Islet of Langerhans (tissue), 1 donor: ENCODE data around the gene LAMC3.
"Not testable (repeated sequence)": the region's sequence is repeated elsewhere in the genome, so short reads cannot be mapped to it uniquely, and the experiment has no call there.

Source experiments
- FAIRE-seq: peaks from one replicate; lab custom pipeline; 2011; peaks lifted over from hg19 to GRCh38; lab: Jason Lieb, UNC

LAMC3 gene

DNA sequence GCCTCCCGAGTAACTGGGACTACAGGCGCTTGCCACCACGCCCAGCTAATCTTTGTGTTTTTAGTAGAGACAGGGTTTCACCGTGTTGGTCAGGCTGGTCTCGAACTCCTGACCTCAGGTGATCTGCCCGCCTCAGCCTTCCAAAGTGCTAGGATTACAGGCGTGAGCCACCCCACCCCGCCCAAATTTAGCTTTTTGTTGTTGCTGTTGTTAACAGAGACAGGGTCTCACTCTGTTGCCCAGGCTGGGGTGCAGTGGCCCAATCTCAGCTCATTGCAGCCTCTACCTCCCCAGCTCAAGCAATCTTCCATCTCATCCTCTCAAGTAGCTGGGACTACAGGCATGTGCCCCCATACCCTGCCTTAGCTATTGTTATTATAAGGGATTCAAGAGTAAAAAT lies 90.9 kb downstream of the LAMC3 start:
- not testable (repeated sequence) for FAIRE-seq

DNA sequence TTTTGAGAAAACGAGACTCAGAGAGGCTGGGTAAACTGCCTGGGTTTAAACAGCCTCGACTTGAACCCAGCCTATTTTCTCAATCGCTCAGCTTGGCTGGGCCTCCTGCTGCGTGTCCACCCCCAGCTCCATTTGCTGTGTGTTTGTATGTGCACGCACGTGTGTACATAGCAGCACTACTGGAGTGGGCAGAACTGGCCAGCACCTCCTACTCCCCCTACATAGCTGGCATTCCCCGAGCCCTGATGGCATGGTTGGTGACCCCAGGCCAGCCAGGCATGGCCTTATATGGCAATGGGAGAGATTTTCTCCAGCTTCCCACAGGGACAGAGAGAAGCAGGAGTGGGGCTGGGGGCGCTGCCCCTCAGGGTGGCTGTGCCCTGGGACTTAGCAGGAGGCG lies 91.5 kb downstream of the LAMC3 start:
- FAIRE-seq, result no peak

- no peak for FAIRE-seq
Measured at GRCh38 chr9:131101207-131101964, 92.4 kb downstream of the LAMC3 start.

DNA sequence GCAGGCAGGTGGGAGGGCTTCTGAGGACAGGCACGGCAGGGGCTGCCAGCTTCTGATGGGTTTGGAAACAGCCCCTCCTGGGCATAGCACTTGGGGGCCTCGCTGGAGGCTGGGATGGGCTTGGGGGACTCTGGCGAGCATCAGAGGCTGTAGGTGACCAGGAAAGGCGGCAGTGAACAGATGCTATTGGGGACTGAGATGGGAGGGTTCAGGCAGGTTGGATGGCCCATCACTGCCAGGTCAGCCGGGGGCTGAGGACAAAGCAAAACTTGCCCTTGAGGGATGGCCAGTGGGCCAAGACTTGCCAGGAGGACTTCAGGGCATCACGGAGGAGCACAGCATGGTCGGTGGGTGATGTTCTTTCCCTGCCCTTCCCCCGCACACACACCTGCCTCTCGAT lies 94.0 kb downstream of the LAMC3 start:
- FAIRE-seq, result no peak

DNA sequence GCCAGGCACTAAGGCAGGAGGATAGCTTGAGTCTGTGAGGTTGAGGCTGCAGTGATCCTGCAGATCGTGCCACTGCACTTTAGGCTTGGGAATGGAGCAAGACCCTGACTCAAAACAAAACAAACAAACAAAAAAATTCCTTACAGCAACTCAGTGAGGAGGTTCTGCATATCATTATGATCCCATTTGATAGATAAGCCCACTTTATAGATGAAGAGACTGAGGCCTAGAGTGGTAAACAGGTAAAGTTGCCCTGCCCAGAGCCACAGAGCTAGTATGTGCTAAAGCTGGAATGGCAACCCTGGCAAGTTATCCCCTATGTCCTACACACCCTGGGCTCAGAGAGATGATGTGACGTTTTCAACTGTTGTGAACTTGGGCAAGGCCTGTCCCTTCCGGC lies 94.6 kb downstream of the LAMC3 start:
- FAIRE-seq, result no peak

- FAIRE-seq, result no peak
Measured at GRCh38 chr9:131104016-131104740, 95.2 kb downstream of the LAMC3 start.

DNA sequence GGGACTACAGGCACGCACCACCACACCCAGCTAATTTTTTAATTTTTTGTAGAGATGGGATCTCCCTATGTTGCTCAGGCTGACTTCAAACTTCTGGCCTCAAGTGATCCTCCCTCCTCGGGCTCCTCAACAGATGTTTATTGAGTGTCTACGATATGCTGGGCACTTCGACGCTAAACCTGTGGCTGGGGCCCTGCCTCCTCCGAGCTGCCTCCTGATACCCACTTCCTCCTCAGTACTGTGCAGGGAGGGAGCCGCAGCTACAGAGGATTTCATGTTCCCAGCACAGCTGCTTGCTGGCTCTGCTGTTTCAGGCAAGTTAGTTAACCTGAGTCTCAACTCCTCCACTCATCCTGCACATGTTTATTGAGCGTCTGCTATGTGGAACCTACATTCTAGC lies 97.0 kb downstream of the LAMC3 start:
- no peak for FAIRE-seq

- FAIRE-seq, result no peak
Measured at GRCh38 chr9:131107760-131108159, 98.8 kb downstream of the LAMC3 start.

DNA sequence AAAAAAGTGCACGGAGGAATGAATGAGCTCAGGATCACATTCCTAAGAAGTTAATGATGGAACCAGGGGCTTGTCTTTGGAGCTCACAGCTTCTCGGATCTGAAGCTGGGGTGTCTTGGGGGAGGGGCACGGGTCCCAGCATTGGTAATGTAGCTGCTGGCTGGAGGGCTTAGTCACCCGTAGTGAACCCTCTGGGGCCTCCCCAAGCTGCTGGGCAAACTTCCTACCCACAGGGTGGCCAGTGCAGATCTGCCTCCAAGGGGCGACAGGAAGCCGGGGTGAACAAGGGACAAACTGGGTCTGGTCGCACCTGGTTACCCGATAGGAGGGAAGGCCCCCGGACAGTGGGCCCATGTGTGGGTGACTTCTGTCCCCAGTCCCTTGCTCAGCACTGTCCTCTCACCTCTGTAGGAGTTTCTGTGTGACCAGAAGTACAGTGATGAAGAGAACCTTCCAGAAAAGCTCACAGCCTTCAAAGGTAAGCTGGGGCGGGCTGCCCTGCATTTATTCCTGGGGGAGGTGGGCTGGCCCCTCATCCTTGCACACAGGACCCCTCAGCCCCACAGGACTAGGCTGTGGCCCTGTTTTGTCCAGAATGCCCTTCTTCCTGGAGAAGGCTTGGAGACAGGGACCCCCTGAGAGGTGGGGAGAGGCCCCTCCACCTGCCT lies 102.3 kb downstream of the LAMC3 start:
- FAIRE-seq, result no peak

- FAIRE-seq, result no peak
Measured at GRCh38 chr9:131111854-131112311, 102.9 kb downstream of the LAMC3 start.

GRCh38 chr9:131112374-131113154 lies 103.6 kb downstream of the LAMC3 start:
- FAIRE-seq, result no peak

DNA sequence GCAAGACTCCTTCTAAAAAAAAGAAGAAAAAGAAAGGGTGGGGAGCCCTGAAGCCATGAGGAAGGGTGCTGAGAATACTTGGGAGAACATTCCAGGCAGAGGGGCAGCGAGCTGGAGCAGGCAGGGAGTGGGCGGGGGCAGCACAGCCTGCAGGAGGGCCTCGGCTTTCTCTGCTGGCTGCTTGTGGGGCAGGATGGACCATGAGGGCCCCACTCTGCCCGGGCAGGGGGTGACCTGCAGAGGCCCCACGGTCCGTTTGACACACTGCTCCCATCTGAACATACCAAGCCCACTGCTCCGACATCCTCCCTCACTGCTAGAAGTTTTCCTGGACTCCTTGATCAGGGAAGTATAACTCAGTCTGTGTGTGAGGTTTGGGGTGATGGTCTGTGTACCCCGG lies 104.7 kb downstream of the LAMC3 start:
- FAIRE-seq, result no peak

- FAIRE-seq, result no peak
Measured at GRCh38 chr9:131114084-131114535, 105.1 kb downstream of the LAMC3 start.

GRCh38 chr9:131115360-131115742 lies 106.4 kb downstream of the LAMC3 start:
- not testable (repeated sequence) for FAIRE-seq

DNA sequence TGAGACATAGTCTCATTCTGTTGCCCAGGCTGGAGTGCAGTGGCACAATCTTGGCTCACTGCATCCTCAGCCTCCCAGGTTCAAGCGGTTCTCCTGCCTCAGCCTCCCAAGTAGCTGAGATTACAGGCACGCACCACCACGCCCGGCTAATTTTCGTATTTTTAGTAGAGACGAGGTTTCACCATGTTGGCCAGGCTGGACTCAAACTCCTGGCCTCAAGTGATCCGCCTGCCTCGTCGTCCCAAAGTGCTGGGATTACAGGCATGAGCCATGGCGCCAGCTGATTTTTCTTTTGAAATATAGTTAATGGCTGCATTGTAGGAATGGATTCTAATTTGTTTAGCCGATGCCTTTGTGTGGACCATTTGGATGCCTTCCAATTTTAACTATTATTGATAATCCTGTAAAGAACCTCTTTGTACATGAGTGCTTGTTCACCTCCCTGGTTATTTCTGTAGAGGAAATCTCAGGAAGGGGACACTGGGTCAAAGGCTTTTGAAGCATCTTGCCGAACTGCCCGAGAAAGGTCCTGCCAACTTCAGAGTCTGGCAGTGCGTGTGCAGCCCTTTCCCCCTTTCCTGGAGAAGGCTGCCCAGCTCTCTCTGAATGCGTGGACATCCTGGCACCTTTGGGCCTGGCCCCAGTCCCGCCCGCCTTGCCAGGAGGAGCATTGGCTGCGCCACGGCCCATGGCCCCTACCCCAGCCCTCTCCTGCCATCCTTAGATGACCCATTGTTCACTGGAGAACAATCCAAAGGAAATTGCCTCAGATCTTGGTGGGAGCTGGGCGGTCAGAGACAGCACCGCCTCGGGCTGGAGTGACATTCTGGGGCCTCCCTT lies 107.5 kb downstream of the LAMC3 start:
- FAIRE-seq, result no peak

- no peak for FAIRE-seq
Measured at GRCh38 chr9:131117121-131117761, 108.3 kb downstream of the LAMC3 start.

DNA sequence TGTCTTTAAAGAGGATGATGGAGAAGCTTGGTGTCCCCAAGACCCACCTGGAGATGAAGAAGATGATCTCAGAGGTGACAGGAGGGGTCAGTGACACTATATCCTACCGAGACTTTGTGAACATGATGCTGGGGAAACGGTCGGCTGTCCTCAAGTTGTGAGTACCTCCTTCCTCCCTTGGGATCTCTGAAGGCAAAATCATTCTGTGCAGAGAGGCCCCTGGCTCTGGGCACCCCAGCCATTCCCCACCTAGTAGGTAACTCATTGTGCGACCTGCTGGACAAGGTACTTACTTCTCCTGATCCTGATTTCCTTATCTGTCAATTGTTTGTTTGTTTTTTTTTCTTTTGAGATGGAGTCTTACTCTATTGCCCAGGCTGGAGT lies 108.8 kb downstream of the LAMC3 start:
- FAIRE-seq, result no peak

DNA sequence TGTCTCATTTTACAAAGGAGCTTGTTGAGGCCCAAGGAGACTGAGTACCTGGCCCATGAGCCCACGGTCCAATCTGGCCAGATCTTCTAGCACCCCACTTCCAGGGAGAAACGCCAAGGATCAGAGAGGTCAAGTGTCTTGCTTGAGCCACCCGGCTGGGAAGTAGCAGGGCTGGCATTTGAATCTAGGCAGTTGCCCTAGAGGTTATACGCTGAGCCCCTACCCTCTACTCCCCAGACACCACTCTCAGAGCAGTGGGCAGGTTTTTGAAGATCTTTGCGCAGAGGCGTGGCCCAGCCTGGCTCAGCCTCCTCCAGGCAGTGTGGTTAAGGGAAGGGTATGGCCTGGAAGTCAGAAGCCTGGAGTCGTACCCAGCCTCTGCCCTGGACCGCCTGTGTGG lies 110.6 kb downstream of the LAMC3 start:
- no peak for FAIRE-seq

DNA sequence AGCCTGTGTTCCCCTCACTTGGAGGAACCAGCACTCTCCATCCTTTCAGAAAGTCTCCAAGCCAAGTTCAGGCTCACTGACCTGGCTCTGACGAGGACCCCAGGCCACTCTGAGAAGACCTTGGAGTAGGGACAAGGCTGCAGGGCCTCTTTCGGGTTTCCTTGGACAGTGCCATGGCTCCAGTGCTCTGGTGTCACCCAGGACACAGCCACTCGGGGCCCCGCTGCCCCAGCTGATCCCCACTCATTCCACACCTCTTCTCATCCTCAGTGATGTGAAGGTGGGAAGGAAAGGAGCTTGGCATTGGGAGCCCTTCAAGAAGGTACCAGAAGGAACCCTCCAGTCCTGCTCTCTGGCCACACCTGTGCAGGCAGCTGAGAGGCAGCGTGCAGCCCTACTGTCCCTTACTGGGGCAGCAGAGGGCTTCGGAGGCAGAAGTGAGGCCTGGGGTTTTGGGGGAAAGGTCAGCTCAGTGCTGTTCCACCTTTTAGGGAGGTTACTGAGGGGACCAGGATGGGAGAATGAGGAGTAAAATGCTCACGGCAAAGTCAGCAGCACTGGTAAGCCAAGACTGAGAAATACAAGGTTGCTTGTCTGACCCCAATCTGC lies 111.8 kb downstream of the LAMC3 start:
- no peak for FAIRE-seq

DNA sequence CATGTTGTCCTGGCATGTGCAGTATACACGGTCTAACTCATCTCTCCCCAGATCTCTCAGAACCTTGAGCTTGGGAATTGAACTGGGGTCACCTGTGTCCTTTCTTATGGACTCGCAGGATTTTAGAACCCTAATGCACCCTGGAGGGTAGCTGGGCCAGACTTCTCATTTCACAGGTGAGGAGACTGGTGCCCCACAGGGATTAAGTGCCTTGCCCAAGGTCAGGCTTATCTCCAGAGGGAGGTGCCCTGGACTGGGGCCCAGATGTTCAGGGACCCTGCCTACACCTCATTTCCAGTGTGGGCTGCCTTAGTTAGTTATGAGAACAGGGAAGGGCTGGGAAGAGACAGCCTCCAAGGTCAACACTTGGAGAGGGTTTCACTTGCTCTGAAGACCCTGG lies 112.4 kb downstream of the LAMC3 start:
- no peak for FAIRE-seq

DNA sequence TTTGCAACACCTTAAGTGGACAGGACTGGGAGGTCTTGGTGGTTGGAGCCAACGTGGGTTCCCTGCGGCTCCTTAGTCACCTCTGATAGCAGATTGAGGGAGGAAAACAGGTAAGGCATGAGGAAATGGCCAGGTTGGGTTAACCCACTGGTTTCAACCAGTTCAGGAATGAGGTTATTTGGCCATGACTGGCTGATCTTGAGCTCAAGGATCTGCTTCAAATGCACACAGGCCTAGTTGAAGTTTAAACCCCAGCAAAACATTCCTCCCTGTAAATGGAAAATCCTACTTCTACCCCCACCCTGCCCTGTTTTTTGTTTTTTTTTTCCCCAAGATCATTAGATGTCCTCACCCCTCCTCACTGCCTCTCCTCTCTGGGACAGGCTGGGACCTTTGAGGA lies 113.2 kb downstream of the LAMC3 start:
- no peak for FAIRE-seq
